ENCODE data around the gene PBX1. TPM values are rescaled to one million over a fixed set of nuclear protein-coding genes. Genes with fewer than 3 reads are reported as not detected.

PBX1 gene
- total RNA-seq, 1 experiment from 2014 or later: 102 TPM

DNA sequence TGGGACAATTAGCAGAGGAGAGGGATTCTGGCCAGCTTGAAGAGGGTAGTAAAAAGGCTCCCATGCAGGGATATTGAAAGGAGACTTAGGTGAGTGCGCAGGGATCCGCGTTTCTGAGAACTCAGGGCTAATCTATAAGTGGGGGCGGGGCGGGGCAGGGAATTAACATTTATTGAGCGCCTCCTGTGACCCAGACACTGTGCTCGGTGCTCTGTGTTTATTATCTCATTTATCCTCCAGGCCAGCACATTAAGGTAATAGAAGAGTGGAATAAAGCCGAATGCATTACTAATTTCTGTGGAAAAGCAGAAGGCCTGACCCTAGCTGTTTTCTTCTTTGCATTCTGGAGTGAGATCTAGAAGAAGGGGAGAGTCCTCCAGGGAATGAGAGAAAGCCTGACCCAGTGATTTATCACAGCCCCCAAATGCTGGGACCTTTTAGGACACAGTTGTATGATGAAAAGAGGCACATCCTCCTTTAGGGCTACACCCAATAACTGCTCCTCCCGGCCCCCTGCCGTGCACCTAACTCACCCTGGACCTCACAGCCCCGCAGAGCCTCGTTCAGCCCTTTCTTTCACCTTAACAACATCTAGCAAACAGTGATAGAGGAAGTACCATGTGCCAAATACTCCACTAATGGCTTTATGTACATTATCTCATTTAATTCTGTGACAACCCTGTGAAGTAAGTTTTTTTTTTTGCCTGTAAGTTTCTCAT lies 317.6 kb downstream of the PBX1 start (continued):
- TF ChIP-seq, protein P1, sequence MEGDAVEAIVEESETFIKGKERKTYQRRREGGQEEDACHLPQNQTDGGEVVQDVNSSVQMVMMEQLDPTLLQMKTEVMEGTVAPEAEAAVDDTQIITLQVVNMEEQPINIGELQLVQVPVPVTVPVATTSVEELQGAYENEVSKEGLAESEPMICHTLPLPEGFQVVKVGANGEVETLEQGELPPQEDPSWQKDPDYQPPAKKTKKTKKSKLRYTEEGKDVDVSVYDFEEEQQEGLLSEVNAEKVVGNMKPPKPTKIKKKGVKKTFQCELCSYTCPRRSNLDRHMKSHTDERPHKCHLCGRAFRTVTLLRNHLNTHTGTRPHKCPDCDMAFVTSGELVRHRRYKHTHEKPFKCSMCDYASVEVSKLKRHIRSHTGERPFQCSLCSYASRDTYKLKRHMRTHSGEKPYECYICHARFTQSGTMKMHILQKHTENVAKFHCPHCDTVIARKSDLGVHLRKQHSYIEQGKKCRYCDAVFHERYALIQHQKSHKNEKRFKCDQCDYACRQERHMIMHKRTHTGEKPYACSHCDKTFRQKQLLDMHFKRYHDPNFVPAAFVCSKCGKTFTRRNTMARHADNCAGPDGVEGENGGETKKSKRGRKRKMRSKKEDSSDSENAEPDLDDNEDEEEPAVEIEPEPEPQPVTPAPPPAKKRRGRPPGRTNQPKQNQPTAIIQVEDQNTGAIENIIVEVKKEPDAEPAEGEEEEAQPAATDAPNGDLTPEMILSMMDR (IDR thresholded peaks at IDR 0.05): no peak
- TF ChIP-seq NFYB (CRISPR knock-in tag; conservative IDR thresholded peaks at IDR 0.05; ENCODE audit: low read depth) (no peak), NFATC4 (CRISPR knock-in tag; IDR thresholded peaks at IDR 0.05) (no peak), ZNF138 (CRISPR knock-in tag; conservative IDR thresholded peaks at IDR 0.05) (no peak), TCF7 (CRISPR knock-in tag; IDR thresholded peaks at IDR 0.05; ENCODE audit: low read depth) (no peak), ZNF423 (CRISPR knock-in tag; IDR thresholded peaks at IDR 0.05) (no peak), ZNF671 (CRISPR knock-in tag; IDR thresholded peaks at IDR 0.05) (no peak), NR3C1 (CRISPR knock-in tag; conservative IDR thresholded peaks at IDR 0.05; ENCODE audit: low read depth) (no peak)
- TF ChIP-seq, protein P2, sequence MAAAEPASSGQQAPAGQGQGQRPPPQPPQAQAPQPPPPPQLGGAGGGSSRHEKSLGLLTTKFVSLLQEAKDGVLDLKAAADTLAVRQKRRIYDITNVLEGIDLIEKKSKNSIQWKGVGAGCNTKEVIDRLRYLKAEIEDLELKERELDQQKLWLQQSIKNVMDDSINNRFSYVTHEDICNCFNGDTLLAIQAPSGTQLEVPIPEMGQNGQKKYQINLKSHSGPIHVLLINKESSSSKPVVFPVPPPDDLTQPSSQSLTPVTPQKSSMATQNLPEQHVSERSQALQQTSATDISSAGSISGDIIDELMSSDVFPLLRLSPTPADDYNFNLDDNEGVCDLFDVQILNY (CRISPR knock-in tag; IDR thresholded peaks at IDR 0.05): no peak
- TF ChIP-seq, protein P3, sequence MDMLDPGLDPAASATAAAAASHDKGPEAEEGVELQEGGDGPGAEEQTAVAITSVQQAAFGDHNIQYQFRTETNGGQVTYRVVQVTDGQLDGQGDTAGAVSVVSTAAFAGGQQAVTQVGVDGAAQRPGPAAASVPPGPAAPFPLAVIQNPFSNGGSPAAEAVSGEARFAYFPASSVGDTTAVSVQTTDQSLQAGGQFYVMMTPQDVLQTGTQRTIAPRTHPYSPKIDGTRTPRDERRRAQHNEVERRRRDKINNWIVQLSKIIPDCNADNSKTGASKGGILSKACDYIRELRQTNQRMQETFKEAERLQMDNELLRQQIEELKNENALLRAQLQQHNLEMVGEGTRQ (CRISPR knock-in tag; IDR thresholded peaks at IDR 0.05): no peak
- TF ChIP-seq, protein P4, sequence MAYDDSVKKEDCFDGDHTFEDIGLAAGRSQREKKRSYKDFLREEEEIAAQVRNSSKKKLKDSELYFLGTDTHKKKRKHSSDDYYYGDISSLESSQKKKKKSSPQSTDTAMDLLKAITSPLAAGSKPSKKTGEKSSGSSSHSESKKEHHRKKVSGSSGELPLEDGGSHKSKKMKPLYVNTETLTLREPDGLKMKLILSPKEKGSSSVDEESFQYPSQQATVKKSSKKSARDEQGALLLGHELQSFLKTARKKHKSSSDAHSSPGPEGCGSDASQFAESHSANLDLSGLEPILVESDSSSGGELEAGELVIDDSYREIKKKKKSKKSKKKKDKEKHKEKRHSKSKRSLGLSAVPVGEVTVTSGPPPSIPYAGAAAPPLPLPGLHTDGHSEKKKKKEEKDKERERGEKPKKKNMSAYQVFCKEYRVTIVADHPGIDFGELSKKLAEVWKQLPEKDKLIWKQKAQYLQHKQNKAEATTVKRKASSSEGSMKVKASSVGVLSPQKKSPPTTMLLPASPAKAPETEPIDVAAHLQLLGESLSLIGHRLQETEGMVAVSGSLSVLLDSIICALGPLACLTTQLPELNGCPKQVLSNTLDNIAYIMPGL (CRISPR knock-in tag; IDR thresholded peaks at IDR 0.05): no peak

DNA sequence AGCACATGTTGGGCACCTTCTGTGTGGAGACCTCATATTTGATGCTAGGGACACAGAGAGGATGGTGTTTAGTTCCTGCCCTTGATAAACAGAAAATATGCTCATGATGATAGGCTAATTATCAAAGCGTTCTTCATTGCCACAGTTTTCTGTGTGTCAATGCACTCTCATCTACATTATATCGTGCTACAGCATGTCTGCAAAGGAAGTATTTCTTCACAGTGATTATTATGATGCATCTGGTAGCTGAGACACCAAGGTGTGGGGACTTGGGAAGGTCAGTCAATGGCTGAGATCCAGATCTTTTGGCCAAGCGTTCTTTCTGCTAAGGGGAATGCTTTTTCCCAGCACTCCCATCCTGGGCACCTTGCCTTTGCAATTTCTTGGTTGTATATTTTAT lies 321.2 kb downstream of the PBX1 start:
- H3K36me3 Mint-ChIP-seq: no peaks in the 10 kb centered on the region
- no peaks in the 10 kb centered on the region for H3K9me3 Mint-ChIP-seq

DNA sequence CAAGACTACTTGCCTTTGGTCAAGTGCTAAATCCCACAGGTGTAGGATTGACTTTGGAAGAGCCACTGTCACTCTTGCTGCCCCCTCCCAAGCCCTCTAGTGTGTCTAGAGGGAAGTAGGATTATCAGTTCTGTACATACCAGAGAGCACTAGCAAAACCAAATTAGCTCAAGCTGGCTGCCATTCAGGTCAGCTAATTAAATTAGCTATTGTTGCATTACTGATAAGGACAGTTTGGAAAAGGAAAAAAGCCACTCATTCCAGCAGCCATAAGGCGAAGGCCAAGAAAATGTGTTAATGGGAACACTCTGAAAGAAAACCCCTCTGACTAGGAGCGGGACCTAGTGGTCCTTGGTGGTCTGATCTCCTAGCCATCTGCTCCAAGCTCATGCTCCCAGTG lies 321.7 kb downstream of the PBX1 start:
- no peaks in the 10 kb centered on the region for H3K9me3 Mint-ChIP-seq
- DNase-seq (ENCODE audit: low spot score): no peak
- ChIA-PET POLR2A (no interaction called here), CTCF (no interaction called here)
- TF ChIP-seq, protein P5, sequence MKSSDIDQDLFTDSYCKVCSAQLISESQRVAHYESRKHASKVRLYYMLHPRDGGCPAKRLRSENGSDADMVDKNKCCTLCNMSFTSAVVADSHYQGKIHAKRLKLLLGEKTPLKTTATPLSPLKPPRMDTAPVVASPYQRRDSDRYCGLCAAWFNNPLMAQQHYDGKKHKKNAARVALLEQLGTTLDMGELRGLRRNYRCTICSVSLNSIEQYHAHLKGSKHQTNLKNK (CRISPR knock-in tag; IDR thresholded peaks at IDR 0.05): no peak
- TF ChIP-seq, protein P1 (IDR thresholded peaks at IDR 0.05): no peak
- TF ChIP-seq ETV6 (CRISPR knock-in tag; IDR thresholded peaks at IDR 0.05) (no peak), ZNF416 (CRISPR knock-in tag; IDR thresholded peaks at IDR 0.05) (no peak), TP53 (CRISPR knock-in tag; IDR thresholded peaks at IDR 0.05) (no peak), FOXK1 (CRISPR knock-in tag; IDR thresholded peaks at IDR 0.05) (no peak), TEAD4 (CRISPR knock-in tag; IDR thresholded peaks at IDR 0.05) (no peak), FOXJ3 (CRISPR knock-in tag; IDR thresholded peaks at IDR 0.05; ENCODE audit: borderline replicate concordance) (no peak), ZNF219 (CRISPR knock-in tag; IDR thresholded peaks at IDR 0.05; ENCODE audit: borderline replicate concordance) (no peak)
- TF ChIP-seq, protein P6, sequence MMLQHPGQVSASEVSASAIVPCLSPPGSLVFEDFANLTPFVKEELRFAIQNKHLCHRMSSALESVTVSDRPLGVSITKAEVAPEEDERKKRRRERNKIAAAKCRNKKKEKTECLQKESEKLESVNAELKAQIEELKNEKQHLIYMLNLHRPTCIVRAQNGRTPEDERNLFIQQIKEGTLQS (CRISPR knock-in tag; conservative IDR thresholded peaks at IDR 0.05): no peak
- ATAC-seq: no peak
- H3K27ac Mint-ChIP-seq: no peak overlapping the region
- H3K4me3 Mint-ChIP-seq: no peak overlapping the region
- H3K4me1 Mint-ChIP-seq: peaks cover 7% of the 10 kb centered on the region
- no peaks in the 10 kb centered on the region for H3K36me3 Mint-ChIP-seq
- H3K27me3 Mint-ChIP-seq (ENCODE audit: low read depth): no peaks in the 10 kb centered on the region

More for the DNA sequence above, 321.2 kb downstream of the PBX1 start:
- TF ChIP-seq GRHL2 (CRISPR knock-in tag; IDR thresholded peaks at IDR 0.05; ENCODE audit: insufficient replicate concordance, severe bottlenecking): no peak
- no peak overlapping the region for H3K4me3 Mint-ChIP-seq
- DNase-seq (ENCODE audit: low spot score) (no peak), ATAC-seq (no peak)
- H3K27ac Mint-ChIP-seq: no peak overlapping the region
- H3K27me3 Mint-ChIP-seq (ENCODE audit: low read depth): no peaks in the 10 kb centered on the region
- ChIA-PET CTCF (no interaction called here), POLR2A (no interaction called here)
- H3K4me1 Mint-ChIP-seq: peaks cover 7% of the 10 kb centered on the region
